Posterior vena cava (tissue), 2 donors: ENCODE measurements around the gene VEGFA. TPM values are rescaled to one million over a fixed set of nuclear protein-coding genes. Genes with fewer than 3 reads are reported as not detected.

ENCODE experiments used
- DNase-seq: peaks from one replicate; pipeline ENCODE4 v3.0.0-alpha.2; 2020; ENCODE audit warnings: low spot score
- intact Hi-C, 2 donors: fragments of 100-400 bp; cut with DNase I; formaldehyde crosslinking; loops; one replicate each; pipeline versions ENCODE4 v1.14.1 to v1.14.2; 2022 to 2023
- total RNA-seq, 2 donors: library from RNA; stranded (reverse); fragmentation: NEBNext Ultra II Directional; extraction: Animal tissue kit (Norgen Biotek cat#: 25700); gene quantifications; one replicate each; pipeline ENCODE4 v1.2.1, GENCODE V29; 2021
- donor health status: DM: yes; HTN: yes; CAD: no.
- donor health status: DM: yes; HTN: yes; CAD: no.

Gene VEGFA
- total RNA-seq, 2 donors from 2014 or later = 88.4 to 91.7 TPM

- DNase-seq = no peak
Measured at GRCh38 chr6:43791745-43792422, 21.9 kb downstream of the VEGFA start.

GRCh38 chr6:43793154-43793874 lies 23.3 kb downstream of the VEGFA start:
- intact Hi-C loops = no loop called here
- no peak for DNase-seq

More at GRCh38 chr6:43791745-43792422, 21.9 kb downstream of the VEGFA start:
- intact Hi-C loops = no loop called here

GRCh38 chr6:43793875-43794242 lies 23.8 kb downstream of the VEGFA start:
- intact Hi-C loops = no loop called here
- DNase-seq = no peak

- intact Hi-C loops = no loop called here
Measured at GRCh38 chr6:43795421-43795820, 25.4 kb downstream of the VEGFA start.

GRCh38 chr6:43796168-43796567 lies 26.2 kb downstream of the VEGFA start:
- intact Hi-C loops = no loop called here
- DNase-seq = no peak

More at GRCh38 chr6:43795421-43795820, 25.4 kb downstream of the VEGFA start:
- DNase-seq = no peak

- no peak for DNase-seq
- intact Hi-C loops = no loop called here
Measured at GRCh38 chr6:43796903-43797890, 27.2 kb downstream of the VEGFA start.

- intact Hi-C loops = no loop called here
Measured at GRCh38 chr6:43797919-43798318, 27.9 kb downstream of the VEGFA start.

GRCh38 chr6:43798688-43799444 lies 28.9 kb downstream of the VEGFA start:
- intact Hi-C loops = no loop called here
- no peak for DNase-seq

More at GRCh38 chr6:43797919-43798318, 27.9 kb downstream of the VEGFA start:
- no peak for DNase-seq

GRCh38 chr6:43799551-43800297 lies 29.7 kb downstream of the VEGFA start:
- DNase-seq = no peak
- intact Hi-C loops = no loop called here

GRCh38 chr6:43800298-43800623 lies 30.2 kb downstream of the VEGFA start:
- DNase-seq = no peak
- intact Hi-C loops = no loop called here

- DNase-seq = no peak
- intact Hi-C loops = no loop called here
Measured at GRCh38 chr6:43800746-43801494, 30.9 kb downstream of the VEGFA start.

- no peak for DNase-seq
- intact Hi-C loops = no loop called here
Measured at GRCh38 chr6:43801495-43802181, 31.6 kb downstream of the VEGFA start.

GRCh38 chr6:43803055-43803782 lies 33.2 kb downstream of the VEGFA start:
- DNase-seq = no peak
- intact Hi-C loops = no loop called here

GRCh38 chr6:43803783-43804549 lies 34.0 kb downstream of the VEGFA start:
- no peak for DNase-seq
- intact Hi-C loops = no loop called here

GRCh38 chr6:43804550-43805223 lies 34.7 kb downstream of the VEGFA start:
- intact Hi-C loops = no loop called here

More at GRCh38 chr6:43804550-43805223, 34.7 kb downstream of the VEGFA start:
- no peak for DNase-seq
